ENCODE measurements around the gene DDIAS.

DDIAS gene

GRCh38 chr11:82873919-82874333 is 27.6 kb upstream of the DDIAS start:
- no peak for TF ChIP-seq CTCF (IDR thresholded peaks at IDR 0.05; ENCODE audit: insufficient read depth, low read length, poor library complexity, severe bottlenecking)
- no peak for DNase-seq (ENCODE audit: extremely low read depth, insufficient read length)
- H3K4me3 ChIP-seq (replicated peaks; ENCODE audit: low read depth, low read length): no peak overlapping the region
- H3K27me3 ChIP-seq (replicated peaks; ENCODE audit: control insufficient read depth, insufficient read depth, low read length): no peaks in the 10 kb centered on the region
- no peaks in the 10 kb centered on the region for H3K36me3 ChIP-seq (ENCODE audit: control insufficient read depth, insufficient read depth, low read length)

- TF ChIP-seq CTCF (IDR thresholded peaks at IDR 0.05; ENCODE audit: insufficient read depth, low read length, poor library complexity, severe bottlenecking): no peak
- H3K36me3 ChIP-seq (ENCODE audit: control insufficient read depth, insufficient read depth, low read length): no peaks in the 10 kb centered on the region
- no peaks in the 10 kb centered on the region for H3K27me3 ChIP-seq (replicated peaks; ENCODE audit: control insufficient read depth, insufficient read depth, low read length)
- H3K4me3 ChIP-seq (replicated peaks; ENCODE audit: low read depth, low read length): no peak overlapping the region
- DNase-seq (ENCODE audit: extremely low read depth, insufficient read length): no peak
Observed at GRCh38 chr11:82874646-82875523, 26.7 kb upstream of the DDIAS start.

DNA sequence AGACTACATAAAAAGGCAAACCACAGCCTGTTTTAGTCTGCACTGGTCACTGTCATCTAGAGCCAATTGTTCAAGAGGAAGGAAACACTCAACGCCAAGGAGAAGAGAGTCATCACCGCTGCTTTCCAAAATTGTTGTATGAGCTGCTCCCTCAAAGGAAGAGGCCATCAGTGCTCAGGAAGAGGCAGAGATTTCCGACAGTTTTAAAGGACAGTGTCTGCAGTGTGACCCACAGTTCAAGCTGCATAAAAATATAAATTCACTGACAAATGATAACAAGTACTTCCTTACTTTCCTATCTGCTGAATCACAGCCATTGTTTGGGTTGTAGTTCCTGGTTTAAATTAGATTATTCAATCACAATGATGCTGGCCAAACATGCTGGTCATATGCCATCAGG is 17.7 kb upstream of the DDIAS start:
- Histone ChIP-seq H3K27me3 (replicated peaks; ENCODE audit: control insufficient read depth, insufficient read depth, low read length) (no peaks in the 10 kb centered on the region), H3K36me3 (ENCODE audit: control insufficient read depth, insufficient read depth, low read length) (no peaks in the 10 kb centered on the region), H3K4me3 (replicated peaks; ENCODE audit: low read depth, low read length) (no peak overlapping the region)
- DNase-seq (ENCODE audit: extremely low read depth, insufficient read length): no peak
- no peak for TF ChIP-seq CTCF (IDR thresholded peaks at IDR 0.05; ENCODE audit: insufficient read depth, low read length, poor library complexity, severe bottlenecking)

- no peak for TF ChIP-seq CTCF (IDR thresholded peaks at IDR 0.05; ENCODE audit: insufficient read depth, low read length, poor library complexity, severe bottlenecking)
- H3K4me3 ChIP-seq (replicated peaks; ENCODE audit: low read depth, low read length): no peak overlapping the region
- DNase-seq (ENCODE audit: extremely low read depth, insufficient read length): no peak
Observed at GRCh38 chr11:82889133-82890001, 12.2 kb upstream of the DDIAS start.

DNA sequence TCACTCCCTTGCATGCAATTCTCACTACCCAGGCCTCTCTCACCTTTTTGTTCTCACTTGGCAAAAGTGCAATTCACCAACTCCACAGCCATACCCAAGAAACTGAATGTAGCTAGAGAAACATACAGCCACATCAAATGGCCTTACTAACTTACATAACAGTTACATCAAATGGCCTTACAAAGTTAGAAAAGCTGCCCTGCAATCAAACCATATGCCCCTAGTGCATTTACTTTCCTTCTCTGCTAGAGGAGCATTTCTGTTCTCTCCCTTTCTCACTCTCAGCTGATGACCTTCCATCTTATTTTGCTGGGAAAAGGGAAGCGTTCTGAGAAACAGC is 11.6 kb upstream of the DDIAS start:
- no peaks in the 10 kb centered on the region for H3K27me3 ChIP-seq (replicated peaks; ENCODE audit: control insufficient read depth, insufficient read depth, low read length)
- H3K36me3 ChIP-seq (ENCODE audit: control insufficient read depth, insufficient read depth, low read length): no peaks in the 10 kb centered on the region
- TF ChIP-seq CTCF (IDR thresholded peaks at IDR 0.05; ENCODE audit: insufficient read depth, low read length, poor library complexity, severe bottlenecking): no peak
- H3K4me3 ChIP-seq (replicated peaks; ENCODE audit: low read depth, low read length): no peak overlapping the region
- no peak for DNase-seq (ENCODE audit: extremely low read depth, insufficient read length)

More at GRCh38 chr11:82889133-82890001, 12.2 kb upstream of the DDIAS start:
- no peaks in the 10 kb centered on the region for H3K27me3 ChIP-seq (replicated peaks; ENCODE audit: control insufficient read depth, insufficient read depth, low read length)
- no peaks in the 10 kb centered on the region for H3K36me3 ChIP-seq (ENCODE audit: control insufficient read depth, insufficient read depth, low read length)
